CD4-positive, alpha-beta T cell (primary cell): ENCODE results near the gene MTMR12. TPM values are rescaled to one million over a fixed set of nuclear protein-coding genes. Genes with fewer than 3 reads are reported as not detected.

Experiments
- ATAC-seq: fragments of 200-7000 bp; cut with Tn5 transposase; one replicate; pipeline ENCODE4 v1.10.0; 2022; ENCODE audit warnings: mild to moderate bottlenecking; ENCODE audit not compliant: poor library complexity
- CTCF ChIA-PET: fragments of 350-600 bp; sonication (Branson Sonifier 250); formaldehyde crosslinking; loops from one replicate; lab custom pipeline; 2021; ENCODE audit warnings: antibody characterized with exemption, inconsistent platforms; lab: Charles Lee
- POLR2A ChIA-PET: fragments of 350-600 bp; sonication (Branson Sonifier 250); formaldehyde crosslinking; loops from one replicate; lab custom pipeline; 2021; ENCODE audit warnings: antibody characterized with exemption, inconsistent platforms; lab: Charles Lee
- DNase-seq, 14 experiments: peaks; one replicate each; pipeline ENCODE4 v3.0.0-alpha.2; 2013 to 2020; ENCODE audit warnings: mixed read lengths in 2 of 14
- H3K27ac ChIP-seq, 2 donors: one replicate each; pipeline versions ENCODE4 v1.5.1 to v1.7.0; 2013; ENCODE audit warnings: low read length in 2 of 2, low read depth in 1 of 2, mild to moderate bottlenecking in 1 of 2
- H3K27me3 ChIP-seq, 2 experiments: 1 replicate in 1 of 2; 2 replicates in 1 of 2; pipeline versions ENCODE4 v1.6.1 to v1.7.0; 2013; ENCODE audit warnings: low read length in 2 of 2, control low read depth in 1 of 2, mild to moderate bottlenecking in 1 of 2, moderate library complexity in 1 of 2; ENCODE audit not compliant: insufficient read depth in 2 of 2, control insufficient read depth in 1 of 2
- H3K36me3 ChIP-seq: one replicate; pipeline ENCODE4 v1.6.1; 2013; ENCODE audit warnings: low read length, control low read depth; ENCODE audit not compliant: insufficient read depth
- H3K4me1 ChIP-seq: one replicate; pipeline ENCODE4 v1.6.1; 2013; ENCODE audit warnings: low read length, control low read depth; ENCODE audit not compliant: insufficient read depth
- H3K4me3 ChIP-seq: one replicate; pipeline ENCODE4 v1.5.1; 2013; ENCODE audit warnings: mild to moderate bottlenecking, low read length, moderate library complexity
- H3K9me3 ChIP-seq, 2 experiments: 1 replicate in 1 of 2; 2 replicates in 1 of 2; pipeline versions ENCODE4 v1.6.1 to v1.7.0; 2013; ENCODE audit warnings: low read length in 2 of 2, mild to moderate bottlenecking in 2 of 2, control low read depth in 1 of 2, moderate library complexity in 1 of 2; ENCODE audit not compliant: control insufficient read depth in 1 of 2, insufficient read depth in 1 of 2
- H3K27ac Mint-ChIP-seq: one replicate; pipeline ENCODE4 v1.8.0; 2020; ENCODE audit warnings: mixed read lengths
- H3K27me3 Mint-ChIP-seq: one replicate; pipeline ENCODE4 v1.8.0; 2021; ENCODE audit warnings: mixed read lengths
- H3K36me3 Mint-ChIP-seq: one replicate; pipeline ENCODE4 v1.8.0; 2021; ENCODE audit warnings: low read depth, mixed read lengths
- H3K4me1 Mint-ChIP-seq: one replicate; pipeline ENCODE4 v1.8.0; 2021; ENCODE audit warnings: low read depth, mixed read lengths
- H3K4me3 Mint-ChIP-seq: one replicate; pipeline ENCODE4 v1.8.0; 2020; ENCODE audit warnings: mild to moderate bottlenecking, mixed read lengths
- H3K9me3 Mint-ChIP-seq: one replicate; pipeline ENCODE4 v1.8.0; 2020; ENCODE audit warnings: mixed read lengths
- CTCF ChIP-seq: fragments of 200-600 bp; IDR thresholded peaks from one replicate; pipeline ENCODE4 v1.8.0; 2022; ENCODE audit warnings: antibody characterized with exemption, mild to moderate bottlenecking
- intact Hi-C, 2 experiments: fragments of 100-400 bp; cut with DNase I in 1 of 2; cut with micrococcal nuclease in 1 of 2; formaldehyde crosslinking; loops; one replicate each; pipeline versions ENCODE4 v1.15.1 to v1.9.0; 2023 to 2025; cut with DNase I, micrococcal nuclease
- total RNA-seq, 174 experiments: library from RNA in 2 of 174; stranded (reverse) in 2 of 174; gene quantifications; one replicate each; pipeline ENCODE4 v1.2.3 and lab custom pipeline; 2021 to 2026

Gene MTMR12
- total RNA-seq, 2 experiments from 2014 or later: 15.9 to 18.3 TPM

GRCh38 chr5:32202394-32202793, 110.3 kb downstream of the MTMR12 start:
- Mint-ChIP-seq H3K4me3 (no peak overlapping the region), H3K27ac (no peak overlapping the region), H3K36me3 (no peaks in the 10 kb centered on the region), H3K4me1 (no peaks in the 10 kb centered on the region), H3K9me3 (no peaks in the 10 kb centered on the region), H3K27me3 (no peaks in the 10 kb centered on the region)
- Histone ChIP-seq H3K36me3 (no peaks in the 10 kb centered on the region), H3K4me1 (no peaks in the 10 kb centered on the region), H3K4me3 (no peak overlapping the region), H3K27me3 (peaks cover 0 to 2% of the 10 kb centered on the region in 2 experiments), H3K9me3 (no peaks in the 10 kb centered on the region), H3K27ac (no peak overlapping the region)
- CTCF ChIA-PET: no interaction called here
- no peak for TF ChIP-seq CTCF
- POLR2A ChIA-PET: no interaction called here
- intact Hi-C loops: no loop called here
- DNase-seq (no peak), ATAC-seq (no peak)

- ChIA-PET CTCF (no interaction called here), POLR2A (no interaction called here)
- no peaks in the 10 kb centered on the region for H3K9me3 Mint-ChIP-seq
- Histone ChIP-seq H3K4me3 (no peak overlapping the region), H3K27ac (no peak overlapping the region), H3K9me3 (no peaks in the 10 kb centered on the region), H3K36me3 (no peaks in the 10 kb centered on the region), H3K27me3 (peaks cover 0 to 2% of the 10 kb centered on the region in 2 experiments), H3K4me1 (no peaks in the 10 kb centered on the region)
- H3K4me3 Mint-ChIP-seq: no peak overlapping the region
- DNase-seq (no peak), ATAC-seq (no peak)
- H3K36me3 Mint-ChIP-seq: no peaks in the 10 kb centered on the region
- intact Hi-C loops: no loop called here
- H3K27me3 Mint-ChIP-seq: no peaks in the 10 kb centered on the region
- no peaks in the 10 kb centered on the region for H3K4me1 Mint-ChIP-seq
- no peak overlapping the region for H3K27ac Mint-ChIP-seq
- TF ChIP-seq CTCF: no peak
These were observed 111.5 kb downstream of the MTMR12 start for GRCh38 chr5:32201122-32201753.

- H3K9me3 Mint-ChIP-seq: no peaks in the 10 kb centered on the region
- no peak for DNase-seq
- POLR2A ChIA-PET: no interaction called here
These were observed 115.7 kb downstream of the MTMR12 start for GRCh38 chr5:32197032-32197431.

More at GRCh38 chr5:32197032-32197431, 115.7 kb downstream of the MTMR12 start:
- H3K4me3 Mint-ChIP-seq: no peak overlapping the region
- intact Hi-C loops: no loop called here
- no peaks in the 10 kb centered on the region for H3K27me3 ChIP-seq
- no peaks in the 10 kb centered on the region for H3K4me1 Mint-ChIP-seq
- no peaks in the 10 kb centered on the region for H3K36me3 Mint-ChIP-seq
- CTCF ChIA-PET: no interaction called here
- H3K4me3 ChIP-seq: no peak overlapping the region
- ATAC-seq: no peak
- H3K27ac ChIP-seq: no peak overlapping the region
- no peaks in the 10 kb centered on the region for H3K4me1 ChIP-seq
- TF ChIP-seq CTCF: no peak
- no peaks in the 10 kb centered on the region for H3K27me3 Mint-ChIP-seq
- H3K9me3 ChIP-seq: no peaks in the 10 kb centered on the region
- H3K27ac Mint-ChIP-seq: no peak overlapping the region
- H3K36me3 ChIP-seq: no peaks in the 10 kb centered on the region
